HepG2 (cell line): ENCODE measurements around the gene KRTAP5-4. TPM values are rescaled to one million over a fixed set of nuclear protein-coding genes. Genes with fewer than 3 reads are reported as not detected.

Experiments
- CBX5 ChIP-seq: sonication (generic); formaldehyde crosslinking; IDR thresholded peaks from 2 replicates; pipeline ENCODE4 v1.4.0; 2020; ENCODE audit warnings: missing genetic modification reagents, borderline replicate concordance
- CHD2 ChIP-seq: IDR thresholded peaks from 2 replicates; pipeline ENCODE4 v1.6.1; 2011; ENCODE audit warnings: low read depth, low read length, improper control_type of control experiment
- GATAD2A ChIP-seq: IDR thresholded peaks from 2 replicates; pipeline ENCODE4 v1.6.1; 2016
- HMGA1 ChIP-seq: sonication (generic); formaldehyde crosslinking; conservative IDR thresholded peaks from 2 replicates; pipeline ENCODE4 v1.4.0; 2020; ENCODE audit warnings: missing genetic modification reagents
- MEIS1 ChIP-seq: sonication (generic); formaldehyde crosslinking; IDR thresholded peaks from 2 replicates; pipeline ENCODE4 v1.9.0; 2021; ENCODE audit warnings: mild to moderate bottlenecking, missing genetic modification reagents, moderate library complexity, borderline replicate concordance
- NR2F2 ChIP-seq: IDR thresholded peaks from 2 replicates; pipeline ENCODE4 v1.6.1; 2012; ENCODE audit warnings: low read depth, inconsistent platforms, borderline replicate concordance
- NRL ChIP-seq: sonication (generic); formaldehyde crosslinking; IDR thresholded peaks from 2 replicates; pipeline ENCODE4 v1.5.0; 2020; ENCODE audit warnings: missing genetic modification reagents, mild to moderate bottlenecking, moderate library complexity, borderline replicate concordance
- PCBP1 ChIP-seq: fragments of 200-400 bp; formaldehyde crosslinking; IDR thresholded peaks from 2 replicates; pipeline ENCODE4 v1.6.1; 2017; ENCODE audit warnings: mild to moderate bottlenecking, low read depth, low read length, borderline replicate concordance
- PHF8 ChIP-seq: sonication (generic); formaldehyde crosslinking; IDR thresholded peaks from 2 replicates; pipeline ENCODE4 v1.5.0; 2020; ENCODE audit warnings: missing genetic modification reagents
- SRY ChIP-seq: sonication (generic); formaldehyde crosslinking; IDR thresholded peaks from 2 replicates; pipeline ENCODE4 v1.8.0; 2022; ENCODE audit warnings: mild to moderate bottlenecking, missing genetic modification reagents
- TCF7 ChIP-seq: sonication (generic); IDR thresholded peaks from 2 replicates; pipeline ENCODE4 v1.6.1; 2016; ENCODE audit warnings: antibody characterized with exemption, low read depth
- ZNF143 ChIP-seq: sonication (generic); formaldehyde crosslinking; IDR thresholded peaks from 2 replicates; pipeline ENCODE4 v1.4.0; 2020; ENCODE audit warnings: missing genetic modification reagents
- ZNF20 ChIP-seq: sonication (generic); formaldehyde crosslinking; IDR thresholded peaks from 2 replicates; pipeline ENCODE4 v1.4.0; 2020; ENCODE audit warnings: mild to moderate bottlenecking, moderate library complexity, missing genetic modification reagents
- ZNF317 ChIP-seq: sonication (generic); formaldehyde crosslinking; IDR thresholded peaks from 2 replicates; pipeline ENCODE4 v1.5.0; 2020; ENCODE audit warnings: mild to moderate bottlenecking, missing genetic modification reagents
- ZNF331 ChIP-seq: sonication (generic); formaldehyde crosslinking; IDR thresholded peaks from 2 replicates; pipeline ENCODE4 v1.4.0; 2020; ENCODE audit warnings: missing genetic modification reagents
- ZNF577 ChIP-seq: sonication (generic); formaldehyde crosslinking; IDR thresholded peaks from 2 replicates; pipeline ENCODE4 v1.4.0; 2020; ENCODE audit warnings: mild to moderate bottlenecking, low read depth, missing genetic modification reagents, borderline replicate concordance
- ZNF879 ChIP-seq: sonication (generic); formaldehyde crosslinking; IDR thresholded peaks from 2 replicates; pipeline ENCODE4 v1.8.1; 2023; ENCODE audit warnings: missing genetic modification reagents
- polyA plus RNA-seq, 8 experiments: library from polyadenylated mRNA; depleted of rRNA in 3 of 8; stranded (reverse) in 7 of 8; unstranded in 1 of 8; fragments of >200 nt; fragmentation: Illumina TruSeq in 4 of 8; extraction: Trizol in 4 of 8; gene quantifications; 2 replicates each; pipeline versions ENCODE4 v1.2.1 to v1.2.3, GENCODE V29; 2011 to 2016; ENCODE audit warnings: low read depth in 4 of 8, missing spikeins in 1 of 8, mixed read lengths in 1 of 8; ENCODE audit not compliant: insufficient read depth in 1 of 8
- total RNA-seq, 5 experiments: library from RNA; depleted of rRNA; stranded (reverse); fragments of >200 nt; fragmentation: Illumina TruSeq; extraction: Trizol; gene quantifications; 2 replicates each; pipeline ENCODE4 v1.2.3, GENCODE V29; 2016; ENCODE audit warnings: low read depth in 1 of 5
- TF ChIP-seq, protein P1 (sequence below): fragments of 450-650 bp; IDR thresholded peaks from 2 replicates; pipeline ENCODE4 v1.6.1; 2016
- TF ChIP-seq, protein P2 (sequence below): sonication (generic); formaldehyde crosslinking; IDR thresholded peaks from 2 replicates; pipeline ENCODE4 v1.5.0; 2020; ENCODE audit warnings: mild to moderate bottlenecking, low read depth, missing genetic modification reagents, borderline replicate concordance
- TF ChIP-seq, protein P3 (sequence below): sonication (generic); formaldehyde crosslinking; conservative IDR thresholded peaks from 2 replicates; pipeline ENCODE4 v1.8.0; 2022; ENCODE audit warnings: missing genetic modification reagents
- TF ChIP-seq, protein P4 (sequence below): sonication (generic); formaldehyde crosslinking; IDR thresholded peaks from 2 replicates; pipeline ENCODE4 v1.5.1; 2020; ENCODE audit warnings: missing genetic modification reagents, mild to moderate bottlenecking, borderline replicate concordance
- TF ChIP-seq, protein P5 (sequence below): sonication (generic); formaldehyde crosslinking; IDR thresholded peaks from 2 replicates; pipeline ENCODE4 v1.5.1; 2020; ENCODE audit warnings: mild to moderate bottlenecking, missing genetic modification reagents

KRTAP5-4 gene
- total and polyA plus RNA-seq, 2 of the 13 experiments (the other 11 are each of a cell fraction or from before 2014, with no cell fraction given): not detected

DNA sequence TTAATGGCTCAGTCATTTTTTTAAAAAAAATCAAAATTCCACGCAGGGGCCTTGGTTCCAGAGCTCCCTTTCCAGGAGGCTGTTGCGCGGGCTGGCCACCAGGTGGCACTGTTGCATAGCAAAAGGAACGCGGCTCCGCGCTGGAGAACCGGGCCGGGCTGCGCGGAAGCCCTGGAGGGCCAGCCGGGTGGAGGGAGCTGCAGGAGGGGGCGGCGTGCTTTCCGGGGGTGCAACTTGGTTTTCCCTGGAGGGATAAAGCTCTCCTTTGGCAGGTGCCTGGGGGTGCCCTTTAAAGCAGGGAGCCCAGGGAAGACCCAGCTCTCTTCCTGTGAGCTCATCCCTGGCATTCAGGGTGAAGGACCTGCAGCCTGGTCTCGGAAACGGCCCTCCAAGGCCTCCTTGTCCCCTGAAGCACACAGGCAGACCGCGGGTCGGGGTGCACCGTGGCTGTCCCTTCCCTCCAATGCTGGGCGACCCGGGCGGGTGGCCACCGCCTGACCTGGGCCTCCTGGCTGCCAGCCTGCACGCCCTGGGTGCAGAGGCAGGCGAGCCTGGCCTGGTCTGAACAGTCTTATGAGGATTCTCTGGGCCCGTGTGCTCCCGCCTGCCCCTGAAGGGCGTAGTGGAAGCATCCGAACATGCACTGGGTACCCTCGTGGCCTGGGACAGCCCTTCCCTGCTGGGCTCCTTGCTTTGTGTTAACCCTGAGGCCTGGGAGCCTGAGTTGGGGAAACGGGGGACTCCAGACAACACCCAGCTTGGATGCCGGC, 31.0 kb upstream of the KRTAP5-4 start (continued):
- TF ChIP-seq, protein P1, sequence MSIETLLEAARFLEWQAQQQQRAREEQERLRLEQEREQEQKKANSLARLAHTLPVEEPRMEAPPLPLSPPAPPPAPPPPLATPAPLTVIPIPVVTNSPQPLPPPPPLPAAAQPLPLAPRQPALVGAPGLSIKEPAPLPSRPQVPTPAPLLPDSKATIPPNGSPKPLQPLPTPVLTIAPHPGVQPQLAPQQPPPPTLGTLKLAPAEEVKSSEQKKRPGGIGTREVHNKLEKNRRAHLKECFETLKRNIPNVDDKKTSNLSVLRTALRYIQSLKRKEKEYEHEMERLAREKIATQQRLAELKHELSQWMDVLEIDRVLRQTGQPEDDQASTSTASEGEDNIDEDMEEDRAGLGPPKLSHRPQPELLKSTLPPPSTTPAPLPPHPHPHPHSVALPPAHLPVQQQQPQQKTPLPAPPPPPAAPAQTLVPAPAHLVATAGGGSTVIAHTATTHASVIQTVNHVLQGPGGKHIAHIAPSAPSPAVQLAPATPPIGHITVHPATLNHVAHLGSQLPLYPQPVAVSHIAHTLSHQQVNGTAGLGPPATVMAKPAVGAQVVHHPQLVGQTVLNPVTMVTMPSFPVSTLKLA: no peak
- TF ChIP-seq SRY (CRISPR knock-in tag) (0 out of 2 replicates have a peak, but pooled peaks have one; percentile 63), PHF8 (CRISPR knock-in tag) (no peak; the same call in 1 of the 2 replicates), CBX5 (no peak), CHD2 (no peak), ZNF577 (CRISPR knock-in tag) (no peak), MEIS1 (CRISPR knock-in tag) (no peak), HMGA1 (CRISPR knock-in tag) (no peak), GATAD2A (CRISPR knock-in tag) (peak; percentile 71), ZNF20 (no peak), TCF7 (no peak), NR2F2 (no peak), NRL (peak; percentile 46), ZNF879 (no peak), PCBP1 (no peak), ZNF317 (CRISPR knock-in tag) (no peak), ZNF331 (peak; percentile 35; the same call in 1 of the 2 replicates), ZNF143 (CRISPR knock-in tag) (no peak)
- TF ChIP-seq, protein P2, sequence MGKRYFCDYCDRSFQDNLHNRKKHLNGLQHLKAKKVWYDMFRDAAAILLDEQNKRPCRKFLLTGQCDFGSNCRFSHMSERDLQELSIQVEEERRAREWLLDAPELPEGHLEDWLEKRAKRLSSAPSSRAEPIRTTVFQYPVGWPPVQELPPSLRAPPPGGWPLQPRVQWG: no peak
- TF ChIP-seq, protein P3, sequence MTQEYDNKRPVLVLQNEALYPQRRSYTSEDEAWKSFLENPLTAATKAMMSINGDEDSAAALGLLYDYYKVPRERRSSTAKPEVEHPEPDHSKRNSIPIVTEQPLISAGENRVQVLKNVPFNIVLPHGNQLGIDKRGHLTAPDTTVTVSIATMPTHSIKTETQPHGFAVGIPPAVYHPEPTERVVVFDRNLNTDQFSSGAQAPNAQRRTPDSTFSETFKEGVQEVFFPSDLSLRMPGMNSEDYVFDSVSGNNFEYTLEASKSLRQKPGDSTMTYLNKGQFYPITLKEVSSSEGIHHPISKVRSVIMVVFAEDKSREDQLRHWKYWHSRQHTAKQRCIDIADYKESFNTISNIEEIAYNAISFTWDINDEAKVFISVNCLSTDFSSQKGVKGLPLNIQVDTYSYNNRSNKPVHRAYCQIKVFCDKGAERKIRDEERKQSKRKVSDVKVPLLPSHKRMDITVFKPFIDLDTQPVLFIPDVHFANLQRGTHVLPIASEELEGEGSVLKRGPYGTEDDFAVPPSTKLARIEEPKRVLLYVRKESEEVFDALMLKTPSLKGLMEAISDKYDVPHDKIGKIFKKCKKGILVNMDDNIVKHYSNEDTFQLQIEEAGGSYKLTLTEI (CRISPR knock-in tag): no peak
- TF ChIP-seq, protein P4, sequence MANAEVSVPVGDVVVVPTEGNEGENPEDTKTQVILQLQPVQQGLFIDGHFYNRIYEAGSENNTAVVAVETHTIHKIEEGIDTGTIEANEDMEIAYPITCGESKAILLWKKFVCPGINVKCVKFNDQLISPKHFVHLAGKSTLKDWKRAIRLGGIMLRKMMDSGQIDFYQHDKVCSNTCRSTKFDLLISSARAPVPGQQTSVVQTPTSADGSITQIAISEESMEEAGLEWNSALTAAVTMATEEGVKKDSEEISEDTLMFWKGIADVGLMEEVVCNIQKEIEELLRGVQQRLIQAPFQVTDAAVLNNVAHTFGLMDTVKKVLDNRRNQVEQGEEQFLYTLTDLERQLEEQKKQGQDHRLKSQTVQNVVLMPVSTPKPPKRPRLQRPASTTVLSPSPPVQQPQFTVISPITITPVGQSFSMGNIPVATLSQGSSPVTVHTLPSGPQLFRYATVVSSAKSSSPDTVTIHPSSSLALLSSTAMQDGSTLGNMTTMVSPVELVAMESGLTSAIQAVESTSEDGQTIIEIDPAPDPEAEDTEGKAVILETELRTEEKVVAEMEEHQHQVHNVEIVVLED (CRISPR knock-in tag): 0 out of 2 replicates have a peak, but pooled peaks have one; percentile 28
- TF ChIP-seq, protein P5, sequence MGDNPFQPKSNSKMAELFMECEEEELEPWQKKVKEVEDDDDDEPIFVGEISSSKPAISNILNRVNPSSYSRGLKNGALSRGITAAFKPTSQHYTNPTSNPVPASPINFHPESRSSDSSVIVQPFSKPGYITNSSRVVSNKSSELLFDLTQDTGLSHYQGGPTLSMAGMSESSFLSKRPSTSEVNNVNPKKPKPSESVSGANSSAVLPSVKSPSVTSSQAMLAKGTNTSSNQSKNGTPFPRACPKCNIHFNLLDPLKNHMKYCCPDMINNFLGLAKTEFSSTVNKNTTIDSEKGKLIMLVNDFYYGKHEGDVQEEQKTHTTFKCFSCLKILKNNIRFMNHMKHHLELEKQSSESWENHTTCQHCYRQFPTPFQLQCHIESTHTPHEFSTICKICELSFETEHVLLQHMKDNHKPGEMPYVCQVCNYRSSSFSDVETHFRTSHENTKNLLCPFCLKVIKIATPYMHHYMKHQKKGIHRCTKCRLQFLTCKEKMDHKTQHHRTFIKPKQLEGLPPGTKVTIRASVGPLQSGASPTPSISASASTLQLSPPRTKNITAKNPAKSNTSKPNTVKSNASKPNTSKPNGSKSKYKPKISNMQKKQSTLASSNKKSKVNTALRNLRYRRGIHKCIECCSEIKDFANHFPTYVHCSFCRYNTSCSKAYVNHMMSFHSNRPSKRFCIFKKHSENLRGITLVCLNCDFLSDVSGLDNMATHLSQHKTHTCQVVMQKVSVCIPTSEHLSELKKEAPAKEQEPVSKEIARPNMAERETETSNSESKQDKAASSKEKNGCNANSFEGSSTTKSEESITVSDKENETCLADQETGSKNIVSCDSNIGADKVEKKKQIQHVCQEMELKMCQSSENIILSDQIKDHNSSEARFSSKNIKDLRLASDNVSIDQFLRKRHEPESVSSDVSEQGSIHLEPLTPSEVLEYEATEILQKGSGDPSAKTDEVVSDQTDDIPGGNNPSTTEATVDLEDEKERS (CRISPR knock-in tag): no peak
